HG03280 (cell line): ENCODE measurements around the gene MS4A4E.
"Not testable (repeated sequence)": the region's sequence is repeated elsewhere in the genome, so short reads cannot be mapped to it uniquely, and the experiment has no call there.

Experiments
- ATAC-seq: cut with Tn5 transposase; IDR thresholded peaks from one replicate; pipeline ENCODE4 v1.9.1; 2021; ENCODE audit warnings: mild to moderate bottlenecking, moderate library complexity; ENCODE audit not compliant: unreplicated experiment

Gene MS4A4E

DNA sequence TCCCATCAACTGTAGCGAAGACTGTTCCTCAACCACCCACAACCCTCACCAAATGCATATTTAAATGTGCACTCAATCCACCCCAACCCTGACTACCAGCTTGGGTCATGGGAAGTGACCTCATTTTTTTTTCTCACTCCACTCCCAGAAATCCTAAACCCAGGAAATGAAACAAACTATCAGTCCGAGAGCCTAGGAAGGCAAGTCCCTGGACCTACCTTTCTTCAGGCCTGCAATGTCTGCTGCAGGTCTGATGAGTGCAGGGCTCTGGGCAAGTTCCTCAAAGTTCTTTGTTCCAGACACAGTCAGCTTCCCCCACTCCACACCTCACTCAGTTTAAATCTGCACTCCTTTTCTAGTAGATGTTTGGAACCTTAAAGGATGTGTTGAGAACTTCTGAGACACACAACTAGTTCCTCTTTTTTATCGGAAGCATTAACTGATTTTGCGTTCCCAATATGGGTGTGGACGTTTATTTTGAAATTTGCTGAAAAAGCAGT lies at the start of gene MS4A4E:
TSS of gene MS4A4E (minus strand) at position 398 of the 500 bp plus-strand sequence. CDS start 13,082 bp downstream, outside the sequence.
- ATAC-seq = no peak

DNA sequence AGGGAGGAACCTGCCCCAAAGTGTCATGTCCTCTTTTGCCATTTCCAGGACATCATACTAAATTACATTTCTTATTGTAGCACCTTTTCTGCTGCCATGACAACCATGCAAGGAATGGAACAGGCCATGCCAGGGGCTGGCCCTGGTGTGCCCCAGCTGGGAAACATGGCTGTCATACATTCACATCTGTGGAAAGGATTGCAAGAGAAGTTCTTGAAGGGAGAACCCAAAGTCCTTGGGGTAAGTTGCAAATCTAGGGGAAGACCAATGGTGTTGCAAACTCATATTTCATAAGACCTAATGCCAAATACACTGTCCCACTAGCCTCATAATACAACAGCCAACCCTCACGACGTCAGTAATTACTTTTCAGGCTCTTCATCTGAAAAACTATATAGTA lies 49.2 kb upstream of the MS4A4E start:
- ATAC-seq = no peak

DNA sequence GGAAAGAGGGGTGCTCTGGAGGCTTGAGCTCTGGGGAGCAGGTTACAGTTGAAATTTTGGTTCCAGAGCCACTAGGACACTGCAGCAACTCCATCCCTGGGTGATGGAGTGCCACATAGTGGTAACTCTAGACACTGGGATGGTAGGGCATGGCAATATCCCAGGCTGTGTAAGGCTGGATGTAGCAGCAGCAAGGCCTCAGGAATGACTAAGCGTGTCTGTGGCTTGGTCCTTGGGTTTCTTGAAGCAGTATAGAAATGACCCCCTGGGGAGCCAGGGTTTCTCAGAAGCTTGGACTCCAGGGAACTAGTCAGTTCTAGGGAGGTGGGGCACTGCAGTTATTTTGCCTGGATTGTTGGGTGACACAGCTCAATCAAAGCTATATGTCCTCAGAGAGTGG lies 45.6 kb upstream of the MS4A4E start:
- no peak for ATAC-seq

DNA sequence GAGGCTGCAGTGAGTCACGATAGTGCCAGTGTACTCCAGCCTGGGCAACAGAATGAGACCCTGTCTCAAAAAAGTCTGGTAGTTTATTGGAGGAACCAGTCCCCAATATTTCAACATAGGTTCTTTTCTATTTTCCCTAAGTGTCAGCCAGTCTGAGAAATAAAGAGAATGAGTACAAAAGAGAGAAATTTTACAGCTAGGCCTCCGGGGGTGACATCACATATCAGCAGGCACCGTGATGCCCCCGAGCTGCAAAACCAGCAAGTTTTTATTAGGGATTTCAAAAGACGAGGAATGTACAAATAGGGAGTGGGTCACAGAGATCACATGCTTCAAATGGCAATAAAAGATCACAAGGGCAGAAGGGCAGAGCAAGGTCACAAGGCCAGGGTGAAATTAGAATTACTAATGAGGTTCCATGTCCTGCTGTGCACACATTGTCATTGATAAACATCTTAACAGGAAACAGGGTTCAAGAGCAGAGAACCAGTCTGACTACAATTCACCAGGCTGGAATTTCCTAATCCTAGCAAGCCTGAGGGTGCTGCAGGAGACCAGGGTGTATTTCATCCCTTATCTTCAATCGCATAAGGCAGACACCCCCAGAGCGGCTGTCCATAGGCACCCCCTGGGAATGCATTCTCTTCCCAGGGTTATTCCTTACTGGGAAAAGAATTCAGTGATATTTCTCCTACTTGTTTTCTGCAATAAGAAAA lies 42.6 kb upstream of the MS4A4E start:
- ATAC-seq = not testable (repeated sequence)

DNA sequence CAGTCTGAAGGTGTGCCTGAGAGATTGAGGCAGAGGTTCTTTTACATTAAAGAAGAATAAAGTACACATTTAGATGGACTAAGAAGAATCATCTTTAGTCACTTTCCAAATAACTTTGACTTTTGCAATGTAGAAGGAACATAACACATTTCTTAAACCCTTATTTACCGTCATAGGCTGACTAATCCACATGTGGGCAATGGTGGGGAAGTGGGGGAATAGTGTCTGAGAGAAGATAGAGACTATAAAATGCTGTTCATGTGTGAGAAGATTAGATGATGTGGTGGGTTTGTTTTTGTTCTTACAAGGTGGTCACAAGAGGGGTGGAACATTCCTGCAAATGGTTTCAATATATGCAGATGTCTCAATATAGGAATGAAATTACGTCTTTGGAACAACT lies 39.3 kb upstream of the MS4A4E start:
- ATAC-seq = no peak

DNA sequence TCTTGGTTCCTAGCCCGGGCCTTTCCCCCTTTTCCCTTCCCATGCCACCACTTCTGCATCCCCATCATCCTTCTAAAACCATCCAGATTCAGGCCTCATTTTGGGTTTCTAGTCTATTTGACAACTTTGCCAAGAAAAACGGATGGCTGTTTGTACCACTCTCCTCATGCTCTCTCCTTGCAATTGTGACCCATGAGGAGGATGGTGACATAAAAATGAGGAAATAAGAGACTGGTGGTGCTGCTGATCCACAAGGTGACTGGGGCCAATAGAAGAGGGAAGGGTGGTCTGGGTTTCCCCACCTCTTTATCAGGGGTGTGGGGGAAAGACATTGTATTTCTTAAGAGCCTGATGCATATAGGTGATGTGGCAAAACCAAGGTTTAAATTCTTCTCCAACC lies 38.5 kb upstream of the MS4A4E start:
- ATAC-seq = no peak

DNA sequence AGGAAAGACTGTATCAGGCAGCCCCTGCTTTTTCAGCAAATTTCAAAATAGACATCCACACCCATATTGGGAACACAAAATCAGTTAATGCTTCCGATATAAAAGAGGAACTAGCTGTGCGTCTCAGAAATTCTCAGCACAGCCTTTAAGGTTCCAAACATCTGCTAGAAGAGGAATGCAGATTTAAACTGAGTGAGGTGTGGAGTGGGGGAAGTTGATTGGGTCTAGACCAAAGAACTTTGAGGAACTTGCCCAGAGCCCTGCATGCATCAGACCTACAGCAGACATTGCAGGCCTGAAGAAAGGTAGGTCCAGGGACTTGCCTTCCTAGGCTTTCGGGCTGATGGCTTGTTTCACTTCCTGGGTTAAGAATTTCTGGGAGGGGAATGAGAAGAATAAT lies 37.5 kb upstream of the MS4A4E start, which contains the start of gene MS4A4A:
TSS of gene MS4A4A (plus strand) at position 255 of the 400 bp plus-strand sequence. CDS start at position 265, 10 bp downstream.
- ATAC-seq = no peak

DNA sequence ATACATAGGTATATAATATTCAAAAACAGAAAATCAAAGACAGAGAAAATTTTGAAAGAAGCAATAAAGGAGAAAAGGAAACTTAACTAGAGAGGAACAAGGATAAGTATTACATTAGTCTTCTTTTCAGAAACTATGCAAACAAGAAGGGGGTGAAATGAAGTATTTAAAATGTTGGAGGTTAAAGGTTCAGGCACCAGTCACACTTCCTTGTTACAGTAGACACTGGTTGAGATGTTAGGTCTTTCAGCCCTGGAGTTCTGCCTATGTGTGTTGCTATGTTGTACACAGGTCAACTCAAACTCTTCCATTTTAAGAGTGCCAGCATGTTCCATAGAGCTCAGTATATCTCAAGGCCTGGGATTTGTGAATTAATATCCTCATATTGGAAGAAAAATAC lies 31.5 kb upstream of the MS4A4E start:
- no peak for ATAC-seq

DNA sequence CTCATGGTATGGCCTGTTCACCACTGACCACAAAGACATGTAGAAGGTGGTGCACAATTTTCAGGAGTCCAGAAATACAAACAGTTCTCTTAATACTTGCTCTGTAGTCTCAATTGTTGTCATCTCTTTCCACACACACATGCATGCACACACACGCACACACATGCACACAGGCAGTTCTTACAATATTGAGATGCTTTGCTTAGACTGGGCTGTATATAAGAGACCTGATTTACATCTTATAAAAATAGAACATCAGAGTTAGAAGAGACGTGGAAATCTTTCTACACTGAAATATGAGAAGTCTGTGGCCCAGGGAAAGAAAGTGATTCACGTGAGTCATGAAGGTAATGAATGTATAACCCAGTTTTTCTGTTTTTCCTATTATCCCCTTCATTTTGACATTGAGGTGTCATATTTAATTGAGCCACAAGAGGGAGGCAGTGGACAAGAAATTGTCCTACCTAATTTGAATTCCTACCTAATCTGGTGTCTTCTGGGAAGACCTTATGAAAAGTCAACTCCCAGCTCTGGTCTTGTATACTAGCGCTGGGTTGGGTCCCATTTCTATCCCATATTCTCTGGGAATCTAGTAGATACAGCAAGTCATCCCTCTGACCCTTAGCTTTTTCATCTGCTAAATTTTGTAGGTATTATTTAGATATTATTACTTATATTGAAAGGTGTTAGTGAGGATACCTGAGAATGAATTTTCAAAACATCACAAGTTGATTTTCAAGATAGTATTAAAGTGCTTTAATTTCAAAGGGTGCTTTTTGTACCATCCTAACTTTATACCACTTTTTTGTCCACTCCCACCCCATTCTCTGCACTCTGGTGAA lies 22.7 kb upstream of the MS4A4E start:
- no peak for ATAC-seq

DNA sequence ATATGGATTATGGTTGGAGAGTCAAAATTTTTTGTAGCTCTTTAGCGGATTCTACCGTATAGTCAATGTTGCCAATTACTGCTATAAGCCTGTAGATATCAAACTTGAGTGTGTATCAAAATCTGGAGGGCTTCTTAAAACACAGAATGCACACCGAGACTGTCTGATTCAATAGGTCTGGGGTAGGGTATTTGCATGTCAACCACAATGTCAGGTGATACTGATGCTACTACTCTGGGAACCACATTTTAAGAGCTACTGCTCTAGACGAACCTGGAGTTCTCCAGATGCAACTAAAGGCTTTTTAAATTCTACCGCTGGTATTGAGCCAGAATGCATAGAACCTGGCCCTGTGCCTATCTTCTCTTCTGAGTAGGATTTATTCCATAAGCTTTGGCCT lies 21.7 kb upstream of the MS4A4E start:
- no peak for ATAC-seq

DNA sequence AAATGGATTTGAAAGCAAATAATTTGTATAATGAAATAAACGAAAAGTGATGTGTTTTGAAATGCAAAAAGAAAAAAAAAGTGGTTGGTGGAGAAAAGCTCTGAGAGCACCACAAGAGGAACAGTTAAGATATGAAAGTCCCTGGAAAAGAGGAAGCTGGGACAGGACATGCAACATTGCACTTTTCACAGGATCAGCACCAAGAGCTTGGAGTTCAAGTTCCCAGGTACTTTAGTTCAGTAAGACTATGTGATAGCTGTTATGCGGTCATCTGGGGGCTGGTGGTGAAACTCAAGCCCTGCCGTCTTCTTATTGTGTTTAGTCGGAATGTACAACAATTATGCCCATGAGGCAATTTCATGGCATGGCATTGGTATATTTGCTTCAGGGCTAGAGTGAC lies 20.5 kb upstream of the MS4A4E start:
- no peak for ATAC-seq

DNA sequence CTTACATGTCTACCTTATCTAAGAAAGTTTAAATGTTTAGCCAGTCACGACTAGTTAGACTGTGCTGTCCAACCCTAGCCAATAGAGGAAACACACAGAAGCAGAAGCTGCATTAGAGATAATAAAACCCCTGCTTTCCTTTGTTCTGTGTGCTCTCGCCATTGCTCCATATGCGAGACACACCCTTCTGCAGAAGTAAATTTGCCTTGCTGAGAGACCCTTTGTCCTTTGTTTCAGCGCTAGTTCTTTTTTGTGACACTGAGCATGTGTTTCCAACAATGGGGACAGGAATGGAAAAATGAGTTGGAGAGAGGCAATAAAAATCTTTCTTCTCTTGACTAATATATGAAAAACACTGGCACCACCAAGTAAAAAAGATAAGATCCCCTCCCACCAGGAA lies 18.1 kb upstream of the MS4A4E start:
- ATAC-seq = no peak

DNA sequence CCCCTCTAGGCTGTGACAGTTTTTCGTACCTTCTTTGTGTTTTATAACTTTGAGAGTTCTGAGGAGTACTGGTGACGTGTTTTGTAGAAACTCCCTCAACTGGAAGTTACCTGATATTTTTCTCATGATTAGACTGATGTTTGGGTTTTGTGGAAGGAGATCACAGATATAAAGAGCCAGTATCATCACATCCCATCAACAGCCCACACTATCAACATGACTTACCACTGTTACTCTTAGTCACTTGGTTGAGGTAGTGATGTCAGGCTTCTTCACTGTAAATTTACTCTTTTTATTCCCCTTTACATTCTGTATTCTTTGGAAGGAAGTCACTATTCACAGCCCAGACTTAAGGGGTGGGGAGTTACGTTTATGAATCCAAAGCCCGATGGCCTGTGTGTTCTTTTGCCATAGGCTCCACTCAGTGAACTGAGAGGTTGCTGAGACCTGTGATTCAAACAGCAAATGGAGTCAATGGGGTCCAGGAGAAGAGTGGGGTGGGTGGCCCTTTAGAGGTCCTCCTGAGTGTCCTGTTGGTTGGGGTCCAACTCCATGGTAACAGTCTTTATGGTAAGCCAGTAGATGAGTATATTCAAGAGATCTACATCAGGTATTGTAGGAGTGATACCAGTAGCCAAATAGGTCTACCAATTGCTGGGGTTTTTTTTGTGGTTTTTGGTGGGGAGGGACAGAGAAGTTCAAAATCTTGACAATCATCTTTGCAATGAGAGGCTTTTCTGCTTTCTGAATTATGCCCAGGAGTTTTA lies 15.2 kb upstream of the MS4A4E start:
- no peak for ATAC-seq

DNA sequence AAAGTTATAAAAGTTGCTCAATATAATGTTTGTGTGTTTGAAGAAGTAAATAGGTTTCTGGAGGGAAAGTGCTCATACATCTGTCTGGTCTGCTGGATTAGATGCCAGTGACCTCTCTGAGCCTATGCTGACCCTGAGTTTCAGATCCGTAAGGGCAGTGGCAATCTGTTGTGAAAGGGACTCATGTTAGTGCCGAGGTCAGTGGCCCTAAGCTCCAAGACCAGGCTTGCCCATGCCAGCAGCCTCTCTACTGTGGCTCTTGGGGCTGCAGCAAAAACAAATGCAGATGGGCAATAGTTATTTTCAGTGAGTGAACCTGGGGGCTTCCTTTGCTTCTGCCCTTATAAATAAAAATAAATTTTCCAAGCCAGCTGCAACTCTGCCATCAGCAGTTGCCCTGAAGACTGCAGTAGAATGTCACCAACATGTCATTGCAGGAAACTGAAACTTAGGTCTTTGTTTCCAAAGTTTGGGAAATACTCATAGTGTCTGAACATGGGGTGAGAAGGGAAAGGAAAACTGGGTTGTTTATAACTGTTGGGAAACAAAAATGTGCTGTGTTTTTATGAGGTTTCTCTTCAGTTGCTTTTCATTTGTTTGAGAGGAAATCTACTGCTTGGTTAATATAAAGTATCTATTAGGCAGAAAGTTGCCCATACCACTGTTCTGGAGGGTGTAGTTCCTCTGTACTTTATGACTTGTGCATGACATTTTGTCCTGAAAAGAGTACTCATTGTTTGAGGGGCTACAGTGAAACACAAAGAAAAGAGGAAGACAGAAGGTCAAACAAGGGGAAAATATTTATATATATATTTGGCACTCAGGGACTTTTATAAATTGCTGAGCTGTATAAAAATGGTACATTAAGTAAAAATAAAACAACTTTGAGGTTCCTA lies 9.5 kb upstream of the MS4A4E start:
- no peak for ATAC-seq

DNA sequence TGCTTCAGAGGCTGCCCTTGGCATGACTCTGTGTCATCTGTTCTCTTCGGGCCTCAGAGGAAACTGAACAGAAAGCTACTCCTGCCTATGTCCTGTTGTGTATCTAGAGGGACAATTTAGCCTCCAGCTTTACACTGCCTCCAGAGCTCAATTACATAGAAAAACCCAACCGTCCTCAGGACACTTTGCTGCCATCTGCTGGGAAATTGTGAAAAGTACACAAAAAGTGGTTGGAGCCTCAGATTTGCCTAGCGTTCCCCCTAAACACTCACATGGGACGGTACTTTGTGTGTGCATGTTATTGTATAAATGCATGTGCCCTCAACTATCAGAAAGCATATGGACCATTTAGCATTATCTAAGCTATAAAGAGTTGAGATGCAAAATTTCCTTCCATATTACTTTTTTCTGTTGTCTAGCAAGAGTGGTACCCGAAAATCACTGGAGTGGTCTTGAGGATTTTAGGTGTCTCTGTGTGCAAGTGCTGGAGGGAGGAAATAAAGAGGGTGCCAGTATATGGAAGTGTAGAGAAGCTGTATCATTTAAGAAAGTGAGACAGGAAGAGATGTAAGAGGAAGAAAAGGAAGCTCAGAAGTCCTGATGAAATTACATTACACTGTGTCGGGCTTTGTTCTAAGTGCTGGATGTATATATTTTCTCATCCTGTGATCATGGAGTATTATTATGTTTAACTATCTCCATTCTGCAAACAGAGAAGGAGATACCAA lies 8.7 kb upstream of the MS4A4E start:
- ATAC-seq = no peak

DNA sequence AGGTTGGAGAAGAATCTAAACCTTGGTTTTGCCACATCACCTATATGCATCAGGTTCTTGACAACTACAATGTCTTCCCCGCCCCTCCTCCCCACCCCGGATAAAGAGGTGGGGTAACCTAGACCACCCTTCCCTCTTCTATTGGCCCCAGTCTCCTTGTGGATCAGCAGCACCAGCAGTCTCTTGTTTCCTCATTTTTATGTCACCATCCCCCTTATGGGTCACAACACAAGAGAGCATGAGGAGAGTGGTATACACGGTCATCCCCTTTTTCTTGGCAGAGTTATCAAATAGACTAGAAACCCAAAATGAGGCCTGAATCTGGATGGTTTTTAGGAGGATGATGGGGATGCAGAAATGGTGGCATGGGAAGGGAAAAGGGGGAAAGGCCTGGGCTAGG lies 1.2 kb downstream of the MS4A4E start:
- ATAC-seq = no peak

DNA sequence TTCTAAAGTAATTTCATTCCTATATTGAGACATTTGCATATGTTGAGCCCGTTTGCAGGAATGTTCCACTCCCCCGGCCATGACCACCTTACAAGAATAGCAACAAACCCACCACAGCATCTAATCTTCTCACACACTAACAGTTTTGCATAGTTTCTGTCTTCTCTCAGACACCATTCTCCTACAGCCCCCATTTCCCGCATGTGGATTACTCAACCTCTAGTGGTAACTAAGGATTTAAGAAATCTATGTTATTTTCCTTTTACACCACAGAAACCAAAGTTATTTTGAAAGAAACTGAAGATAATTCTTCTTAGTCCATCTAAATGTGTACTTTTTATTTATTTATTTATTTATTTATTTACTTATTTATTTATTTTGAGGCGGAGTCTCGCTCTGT lies 2.3 kb downstream of the MS4A4E start:
- ATAC-seq = no peak

DNA sequence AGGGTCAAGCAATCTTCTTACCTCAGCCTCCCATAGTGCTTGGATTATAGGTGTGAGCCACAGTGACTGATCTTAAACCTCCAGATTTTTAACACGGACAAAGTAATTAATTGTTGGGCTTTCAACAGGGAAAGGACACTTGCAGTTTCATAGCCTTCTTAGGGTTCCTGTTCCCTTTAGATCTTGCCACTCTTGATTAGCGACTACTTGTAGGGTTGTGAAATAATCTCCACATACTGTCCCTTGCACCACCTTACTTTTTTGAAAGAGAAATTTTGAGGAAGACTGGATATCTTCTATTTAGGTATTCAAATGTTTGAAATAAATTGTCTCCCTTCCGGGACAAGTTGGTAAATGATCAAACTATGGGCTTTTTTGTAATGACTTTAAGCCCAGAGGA lies 7.6 kb downstream of the MS4A4E start:
- no peak for ATAC-seq

DNA sequence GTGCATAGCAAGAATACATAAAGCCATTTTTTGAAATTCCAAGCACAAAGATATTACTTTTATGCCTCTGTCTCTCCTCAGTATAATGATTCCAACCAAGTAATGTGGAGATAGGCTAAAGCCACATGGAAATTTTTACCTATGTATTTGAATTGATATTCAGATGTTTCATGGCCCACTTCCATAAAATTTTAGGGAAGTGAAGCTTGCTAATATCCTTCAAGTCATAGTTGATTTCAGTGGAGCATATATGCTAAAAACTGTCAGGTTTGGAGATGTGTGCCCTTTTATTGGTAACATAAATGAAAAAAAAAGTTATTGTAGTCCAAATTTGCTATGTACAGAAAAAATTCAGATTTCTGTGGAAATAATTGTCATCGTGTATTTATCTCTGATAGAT lies 12.3 kb downstream of the MS4A4E start:
- no peak for ATAC-seq

DNA sequence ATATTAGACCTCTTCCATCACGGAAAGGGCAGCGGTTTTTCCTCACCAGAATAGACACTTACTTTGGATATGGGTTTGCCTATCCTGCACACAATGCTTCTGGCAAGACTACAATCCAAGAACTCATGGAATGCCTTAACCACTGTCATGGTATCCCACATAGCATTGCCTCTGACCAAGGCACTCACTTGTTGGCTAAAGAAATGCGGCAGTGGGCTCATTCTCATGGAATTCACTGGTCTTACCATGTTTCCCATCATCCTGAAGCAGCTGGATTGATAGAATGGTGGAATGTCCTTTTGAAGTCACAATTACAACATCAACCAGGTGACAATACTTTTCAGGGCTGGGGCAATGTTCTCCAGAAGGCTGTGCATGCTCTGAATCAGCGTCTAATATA lies 20.8 kb downstream of the MS4A4E start:
- no peak for ATAC-seq
